ENCODE data around the gene DECR2. TPM values are rescaled to one million over a fixed set of nuclear protein-coding genes. Genes with fewer than 3 reads are reported as not detected.

Gene DECR2
- total RNA-seq, 4 donors from 2014 or later: 16.5 to 30.9 (median 21.4) TPM

DNA sequence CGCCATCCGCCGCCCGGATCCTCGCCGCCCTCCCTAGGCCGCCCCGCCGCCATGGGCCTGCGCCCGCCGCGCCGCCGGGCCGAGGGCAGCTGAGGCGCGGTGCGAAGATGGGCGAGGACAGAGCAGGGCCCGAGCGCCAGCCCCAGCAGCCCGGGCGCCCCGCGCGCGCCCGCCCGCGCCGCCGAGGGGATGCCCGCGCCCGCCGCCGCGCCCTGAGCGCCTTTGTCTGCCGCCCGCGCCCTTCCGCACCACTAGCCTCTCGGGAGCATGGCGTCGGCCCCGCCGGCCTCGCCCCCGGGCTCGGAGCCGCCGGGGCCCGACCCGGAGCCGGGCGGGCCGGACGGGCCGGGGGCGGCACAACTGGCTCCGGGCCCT, 24.0 kb downstream of the DECR2 start:
- peak; percentile 17 for ATAC-seq (ENCODE audit: low FRiP score)
- TF ChIP-seq, protein P1, sequence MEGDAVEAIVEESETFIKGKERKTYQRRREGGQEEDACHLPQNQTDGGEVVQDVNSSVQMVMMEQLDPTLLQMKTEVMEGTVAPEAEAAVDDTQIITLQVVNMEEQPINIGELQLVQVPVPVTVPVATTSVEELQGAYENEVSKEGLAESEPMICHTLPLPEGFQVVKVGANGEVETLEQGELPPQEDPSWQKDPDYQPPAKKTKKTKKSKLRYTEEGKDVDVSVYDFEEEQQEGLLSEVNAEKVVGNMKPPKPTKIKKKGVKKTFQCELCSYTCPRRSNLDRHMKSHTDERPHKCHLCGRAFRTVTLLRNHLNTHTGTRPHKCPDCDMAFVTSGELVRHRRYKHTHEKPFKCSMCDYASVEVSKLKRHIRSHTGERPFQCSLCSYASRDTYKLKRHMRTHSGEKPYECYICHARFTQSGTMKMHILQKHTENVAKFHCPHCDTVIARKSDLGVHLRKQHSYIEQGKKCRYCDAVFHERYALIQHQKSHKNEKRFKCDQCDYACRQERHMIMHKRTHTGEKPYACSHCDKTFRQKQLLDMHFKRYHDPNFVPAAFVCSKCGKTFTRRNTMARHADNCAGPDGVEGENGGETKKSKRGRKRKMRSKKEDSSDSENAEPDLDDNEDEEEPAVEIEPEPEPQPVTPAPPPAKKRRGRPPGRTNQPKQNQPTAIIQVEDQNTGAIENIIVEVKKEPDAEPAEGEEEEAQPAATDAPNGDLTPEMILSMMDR (IDR thresholded peaks at IDR 0.05): no peak

GRCh38 chr16:426115-426905, 24.6 kb downstream of the DECR2 start:
- ATAC-seq (ENCODE audit: low FRiP score): no peak
- TF ChIP-seq, protein P1 (IDR thresholded peaks at IDR 0.05): no peak

More for the DNA sequence above, 24.0 kb downstream of the DECR2 start:
- DNase-seq (ENCODE audit: low spot score): no peak

GRCh38 chr16:426906-427249, 25.2 kb downstream of the DECR2 start:
- DNase-seq (ENCODE audit: low spot score): no peak
- no peak for ATAC-seq (ENCODE audit: low FRiP score)
- TF ChIP-seq, protein P1 (IDR thresholded peaks at IDR 0.05): no peak

More at GRCh38 chr16:426115-426905, 24.6 kb downstream of the DECR2 start:
- no peak for DNase-seq (ENCODE audit: low spot score)

DNA sequence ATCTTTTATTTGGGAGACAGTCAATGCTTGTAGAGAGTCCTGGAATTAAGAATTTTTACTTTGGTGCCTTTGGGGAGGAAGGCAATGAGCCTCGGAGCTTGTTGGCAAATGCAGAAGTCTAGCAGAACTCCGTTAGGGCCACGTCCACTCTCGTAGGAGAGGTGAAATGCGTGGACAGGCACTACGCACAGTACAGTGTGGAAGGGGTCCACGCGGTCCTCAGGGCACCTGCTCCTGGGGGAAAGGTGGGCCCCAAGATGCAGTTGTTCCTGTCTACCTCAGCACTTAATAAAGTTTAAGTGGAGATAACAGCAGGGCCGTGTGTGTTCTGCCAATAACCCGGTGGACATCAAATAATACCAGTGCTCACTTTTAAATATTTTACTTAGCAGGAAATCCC, 25.6 kb downstream of the DECR2 start:
- no peak for ATAC-seq (ENCODE audit: low FRiP score)
- TF ChIP-seq, protein P1 (IDR thresholded peaks at IDR 0.05): no peak
- no peak for DNase-seq (ENCODE audit: low spot score)

DNA sequence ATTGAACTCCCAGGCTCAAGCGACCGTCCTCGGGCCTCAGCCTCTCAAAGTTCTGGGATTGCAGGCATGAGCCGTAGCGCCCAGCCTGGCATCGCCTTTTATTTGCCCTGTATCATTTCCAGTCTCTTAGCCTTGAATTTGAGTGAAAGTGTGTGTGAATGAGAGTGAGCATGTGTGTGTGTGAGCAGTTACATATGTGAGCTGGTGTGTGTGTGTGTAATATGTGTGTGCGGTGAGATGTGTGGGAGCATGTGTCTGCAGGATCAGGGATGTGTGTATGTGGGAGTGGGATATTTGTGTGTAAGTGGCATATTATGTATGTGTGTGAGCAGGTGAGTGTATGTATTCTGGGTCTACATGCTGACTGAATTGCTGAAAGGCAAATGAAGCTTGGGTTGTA, 29.2 kb downstream of the DECR2 start:
- DNase-seq (ENCODE audit: low spot score): no peak
- TF ChIP-seq, protein P1 (IDR thresholded peaks at IDR 0.05): no peak
- ATAC-seq (ENCODE audit: low FRiP score): no peak

- TF ChIP-seq, protein P1 (IDR thresholded peaks at IDR 0.05): no peak
- DNase-seq (ENCODE audit: low spot score) (no peak), ATAC-seq (ENCODE audit: low FRiP score) (no peak)
Measured at GRCh38 chr16:440627-441026, 38.9 kb downstream of the DECR2 start.

DNA sequence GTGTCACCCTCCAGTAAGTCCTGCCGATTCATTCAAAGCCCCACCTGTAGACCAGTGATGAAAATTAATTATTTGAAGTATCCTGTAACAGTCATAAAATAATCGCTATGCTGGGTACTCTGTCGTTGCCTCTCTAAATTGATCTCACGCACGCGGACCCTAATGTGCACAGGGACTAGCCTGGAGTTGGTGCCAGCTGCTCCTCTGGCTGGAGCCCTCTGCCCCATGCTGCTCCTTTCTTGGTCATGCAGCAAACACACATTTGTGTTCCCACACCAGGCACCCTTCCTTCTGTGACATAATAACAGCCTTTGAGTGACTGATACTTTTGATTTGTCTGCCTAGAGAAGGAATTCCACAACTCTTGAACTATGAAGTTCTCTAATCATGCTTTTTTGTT, 39.8 kb downstream of the DECR2 start:
- ATAC-seq (ENCODE audit: low FRiP score) (no peak), DNase-seq (ENCODE audit: low spot score) (no peak)
- TF ChIP-seq, protein P1 (IDR thresholded peaks at IDR 0.05): no peak
